Smooth muscle cell (in vitro differentiated cells): ENCODE measurements around the gene PHC2. TPM values are rescaled to one million over a fixed set of nuclear protein-coding genes. Genes with fewer than 3 reads are reported as not detected.

ENCODE experiments used
- microRNA counts: library from miRNA; unstranded; fragments of <30 nt; microRNA quantifications from one replicate; lab custom pipeline; 2016
- microRNA-seq: library from miRNA; unstranded; fragments of <30 nt; microRNA quantifications from one replicate; pipeline ENCODE4, GENCODE V29; 2016; ENCODE audit warnings: borderline number of aligned reads
- polyA plus RNA-seq: library from polyadenylated mRNA; unstranded; fragments of >200 nt; fragmentation: Nextera tagmentation; extraction: Ambion mirVana; gene quantifications from 2 replicates; pipeline ENCODE4 v1.2.1, GENCODE V29; 2016
- small RNA-seq: library from RNA; depleted of rRNA; stranded (forward); fragments of <200 nt; gene quantifications from one replicate; pipeline ENCODE3, GENCODE V24; 2014
- total RNA-seq: library from RNA; depleted of rRNA; stranded (reverse); fragments of >200 nt; gene quantifications from 2 replicates; pipeline ENCODE4 v1.2.3, GENCODE V29; 2014

The PHC2 gene
- total and polyA plus RNA-seq, 2 experiments from 2014 or later: 42.4 to 109 TPM

MicroRNAs encoded within 50 kb of the gene (microRNA counts, 767-probe panel; counts per million panel counts)
- 183 counts per million for microRNA hsa-miR-3605-5p (lab: Ali Mortazavi, UCI)

Small RNAs within 50 kb of the gene (microRNA-seq; reads per million reads assigned to microRNA genes)
- gene MIR3605: 72.5 reads per million, percentile 50 among the genes with 10 or more reads in this experiment

Small RNAs within 50 kb of the gene (small RNA-seq; reads per million reads assigned to genes)
- 0.37 reads per million, percentile 11 among the genes with 10 or more reads in this experiment for gene RN7SKP16

Other genes starting within 250 kb of the PHC2 start
- 1.3 TPM in 2 replicates for gene TRIM62, start 249.1 kb downstream of the PHC2 start, total RNA-seq
- gene TRIM62, start 249.1 kb downstream of the PHC2 start, polyA plus RNA-seq: 3.6 and 3.9 TPM in 2 replicates
- 11.7 and 30.0 TPM in 2 replicates for gene ZNF362, start 174.6 kb downstream of the PHC2 start, total RNA-seq
- 38.2 and 40.4 TPM in 2 replicates for gene ZNF362, start 174.6 kb downstream of the PHC2 start, polyA plus RNA-seq
- gene A3GALT2, start 110.0 kb downstream of the PHC2 start, total RNA-seq: not detected in 2 replicates
- not detected in 2 replicates for gene A3GALT2, start 110.0 kb downstream of the PHC2 start, polyA plus RNA-seq
- 3.8 and 9.0 TPM in 2 replicates for gene ZSCAN20, start 41.5 kb upstream of the PHC2 start, total RNA-seq
- gene ZSCAN20, start 41.5 kb upstream of the PHC2 start, polyA plus RNA-seq: 0.84 and 2.3 TPM in 2 replicates